Measurements from ENCODE around the gene CD40. TPM values are rescaled to one million over a fixed set of nuclear protein-coding genes. Genes with fewer than 3 reads are reported as not detected.
A peak's percentile ranks its signal among the peaks of the same experiment; 100 is the strongest.

CD40 gene
- total and polyA plus RNA-seq, 2 of the 4 experiments (the other 2 are of a cell fraction): 0.36 to 0.92 TPM

DNA sequence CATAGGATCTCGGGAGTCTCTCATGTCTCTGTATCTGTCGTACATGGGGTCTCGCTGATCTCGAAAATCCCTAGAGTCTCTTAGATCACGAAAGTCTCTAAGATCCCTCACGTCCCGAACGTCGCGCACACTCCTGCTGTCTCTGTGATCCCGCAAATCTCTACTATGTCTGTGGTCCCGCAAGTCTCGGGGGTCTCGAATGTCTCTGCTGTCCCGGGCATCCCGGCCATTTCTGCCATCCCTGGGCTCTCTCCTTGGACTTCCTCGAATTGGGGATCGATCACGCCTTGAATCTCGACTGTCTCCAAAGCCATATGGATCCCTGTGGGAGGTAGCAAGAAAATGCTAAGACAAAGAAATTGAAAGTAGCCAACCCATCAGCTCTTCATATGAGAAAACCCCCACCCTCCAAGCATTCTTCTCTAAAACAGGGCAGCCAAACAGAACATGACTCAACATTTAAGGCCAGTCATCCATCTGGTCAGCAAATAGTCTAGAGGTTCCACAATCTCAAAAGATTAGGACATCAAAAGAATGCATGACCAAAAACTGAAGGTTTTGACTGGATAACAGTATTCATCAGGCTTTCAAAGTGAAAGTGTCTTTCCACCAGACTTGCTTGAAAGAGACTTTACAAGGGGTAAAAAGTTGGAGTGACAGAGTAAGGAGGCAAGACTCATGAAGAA lies 47.8 kb upstream of the CD40 start (continued):
- TF ChIP-seq CTCF (conservative IDR thresholded peaks at IDR 0.05; ENCODE audit: low read depth, low read length) (no peak), FOS (IDR thresholded peaks at IDR 0.05; ENCODE audit: low read depth, low read length) (peak; percentile 59)
- TF ChIP-seq, protein P1, sequence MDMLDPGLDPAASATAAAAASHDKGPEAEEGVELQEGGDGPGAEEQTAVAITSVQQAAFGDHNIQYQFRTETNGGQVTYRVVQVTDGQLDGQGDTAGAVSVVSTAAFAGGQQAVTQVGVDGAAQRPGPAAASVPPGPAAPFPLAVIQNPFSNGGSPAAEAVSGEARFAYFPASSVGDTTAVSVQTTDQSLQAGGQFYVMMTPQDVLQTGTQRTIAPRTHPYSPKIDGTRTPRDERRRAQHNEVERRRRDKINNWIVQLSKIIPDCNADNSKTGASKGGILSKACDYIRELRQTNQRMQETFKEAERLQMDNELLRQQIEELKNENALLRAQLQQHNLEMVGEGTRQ (IDR thresholded peaks at IDR 0.05; ENCODE audit: low read depth, low read length): no peak

Data from IMR-90 (cell line).